Activated CD4-positive, alpha-beta T cell treated with anti-CD3 and anti-CD28 coated beads for 48 hours (primary cell): ENCODE measurements around the gene MYOC.
A peak's percentile ranks its signal among the peaks of the same experiment; 100 is the strongest.
"Not testable (repeated sequence)": the region's sequence is repeated elsewhere in the genome, so short reads cannot be mapped to it uniquely, and the experiment has no call there.

ENCODE experiments used
- DNase-seq: peaks from one replicate; pipeline ENCODE4 v3.0.0-alpha.2; 2020

Gene MYOC

GRCh38 chr1:171652234-171652822, at the start of gene MYOC:
Gene MYOC (minus strand): TSS chr1:171652688. CDS start chr1:171652611, 77 bp downstream.
- no peak for DNase-seq

- DNase-seq: no peak
Measured at GRCh38 chr1:171699531-171699930, 47.0 kb upstream of the MYOC start.

- not testable (repeated sequence) for DNase-seq
Measured at GRCh38 chr1:171695772-171696171, 43.3 kb upstream of the MYOC start.

GRCh38 chr1:171693541-171693940, 41.1 kb upstream of the MYOC start:
- not testable (repeated sequence) for DNase-seq

- DNase-seq: no peak
Measured at GRCh38 chr1:171683870-171684269, 31.4 kb upstream of the MYOC start.

GRCh38 chr1:171680339-171680738, 27.9 kb upstream of the MYOC start:
- DNase-seq: no peak

GRCh38 chr1:171676823-171677222, 24.3 kb upstream of the MYOC start:
- no peak for DNase-seq

GRCh38 chr1:171674431-171675405, 22.2 kb upstream of the MYOC start:
- no peak for DNase-seq

- DNase-seq: no peak
Measured at GRCh38 chr1:171670739-171671138, 18.3 kb upstream of the MYOC start.

GRCh38 chr1:171668372-171668771, 15.9 kb upstream of the MYOC start:
- DNase-seq: no peak

- no peak for DNase-seq
Measured at GRCh38 chr1:171666114-171666769, 13.8 kb upstream of the MYOC start.

- no peak for DNase-seq
Measured at GRCh38 chr1:171664976-171665375, 12.5 kb upstream of the MYOC start.

GRCh38 chr1:171663854-171664575, 11.5 kb upstream of the MYOC start:
- no peak for DNase-seq

GRCh38 chr1:171663036-171663853, 10.8 kb upstream of the MYOC start:
- no peak for DNase-seq

- no peak for DNase-seq
Measured at GRCh38 chr1:171661076-171661650, 8.7 kb upstream of the MYOC start.

GRCh38 chr1:171656206-171656605, 3.7 kb upstream of the MYOC start:
- DNase-seq: not testable (repeated sequence)

- no peak for DNase-seq
Measured at GRCh38 chr1:171655746-171656116, 3.2 kb upstream of the MYOC start.

- DNase-seq: peak; percentile 89
Measured at GRCh38 chr1:171654942-171655745, 2.7 kb upstream of the MYOC start.

GRCh38 chr1:171654201-171654941, 1.9 kb upstream of the MYOC start:
- no peak for DNase-seq

GRCh38 chr1:171653796-171654195, 1.3 kb upstream of the MYOC start:
- no peak for DNase-seq
